ENCODE measurements around the gene S100A11.

S100A11 gene

DNA sequence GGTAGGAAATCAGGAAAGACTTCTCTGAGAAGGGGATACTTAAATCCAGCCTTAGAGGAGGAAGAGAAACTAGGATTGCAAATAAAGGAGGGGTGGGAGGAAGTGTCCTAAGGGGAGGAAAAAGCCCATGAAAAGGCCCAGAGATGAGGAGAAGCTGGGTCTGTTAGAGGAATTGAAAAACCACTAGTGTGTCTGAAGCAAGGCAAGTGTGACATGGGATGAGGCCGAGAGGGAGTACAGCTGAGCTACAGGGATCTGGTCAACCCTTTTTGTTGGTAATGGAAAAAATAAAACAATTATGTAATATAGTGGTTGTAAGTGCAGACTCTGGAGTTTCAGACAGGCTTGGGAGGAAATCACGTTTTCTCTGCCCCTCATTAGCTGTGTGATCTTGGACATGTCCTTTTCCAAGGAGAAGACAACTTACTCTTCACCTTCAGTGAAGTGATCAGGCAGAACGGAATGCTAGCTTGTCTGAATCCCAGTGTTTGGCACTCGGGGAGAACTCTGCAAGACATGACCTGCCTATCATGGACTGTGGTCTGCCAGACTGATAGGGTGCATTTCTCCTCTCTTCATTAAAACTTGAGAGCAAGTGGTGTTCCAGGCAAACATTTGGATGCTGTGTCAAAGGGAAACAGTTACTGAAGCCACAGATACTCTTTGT, 35.7 kb downstream of the S100A11 start:
- DNase-seq: no peak

DNA sequence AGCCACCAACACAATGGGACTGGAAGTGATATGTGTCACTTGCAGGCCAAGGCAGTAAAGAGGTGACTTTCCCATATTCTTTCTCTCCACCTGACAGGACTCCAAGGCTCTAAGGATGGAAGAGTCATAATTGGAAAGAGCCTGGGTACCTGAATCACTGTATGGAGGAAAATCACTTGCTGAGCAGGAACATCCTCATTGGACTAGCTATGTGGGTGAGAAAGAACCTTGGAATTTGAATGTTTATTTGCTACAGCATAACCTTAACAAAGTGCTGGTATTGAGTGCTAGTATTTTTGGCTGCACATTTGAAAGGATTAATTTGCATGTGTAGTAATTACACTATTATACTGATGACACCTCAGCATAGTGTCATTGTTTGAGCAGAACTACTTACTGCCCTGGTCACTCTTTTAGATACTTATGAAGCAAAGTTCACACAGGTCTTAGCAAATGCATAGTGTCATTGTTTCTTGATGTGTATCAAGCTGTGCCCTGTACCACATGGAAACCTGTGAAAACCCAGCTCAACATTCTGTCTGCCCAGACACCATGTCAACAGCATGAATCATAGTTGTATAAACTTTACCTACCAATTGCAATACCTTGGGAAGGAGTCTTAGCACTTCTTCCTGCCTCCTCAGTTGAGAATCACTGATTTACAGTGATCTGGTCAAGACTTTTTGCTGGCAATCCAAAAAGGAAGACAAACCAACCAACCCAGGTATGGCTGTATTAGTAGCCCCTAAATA, 38.0 kb downstream of the S100A11 start:
- no peak for DNase-seq

DNA sequence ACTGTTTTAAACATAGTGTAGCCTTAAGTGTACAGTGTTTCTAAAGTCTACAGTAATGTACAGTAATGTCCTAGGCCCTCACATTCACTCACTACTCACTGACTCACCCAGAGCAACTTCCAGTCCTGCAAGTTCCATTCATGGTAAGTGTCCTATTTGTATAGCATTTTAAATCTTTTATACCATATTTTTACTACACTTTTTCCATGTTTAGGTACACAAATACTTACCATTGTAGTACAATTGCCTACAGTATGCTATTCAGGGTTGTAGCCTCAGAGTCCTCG, 39.6 kb downstream of the S100A11 start:
- DNase-seq: no peak

DNA sequence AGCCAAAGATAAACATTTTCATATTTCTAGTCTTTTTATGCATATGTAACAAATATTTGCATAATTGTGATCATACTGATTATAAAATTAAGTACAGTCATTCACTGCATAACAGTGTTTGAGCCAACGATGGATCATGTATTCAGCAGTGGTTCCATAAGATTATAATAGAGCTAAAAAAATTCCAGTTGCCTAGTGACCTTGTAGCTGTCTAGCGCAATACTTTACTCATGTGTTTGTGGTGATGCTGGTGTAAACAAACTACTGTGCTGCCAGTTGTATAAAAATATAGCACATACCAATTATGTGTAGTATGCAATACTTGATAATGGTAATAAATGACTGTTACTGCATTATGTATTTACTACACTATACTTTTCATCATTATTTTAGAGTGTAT, 41.0 kb downstream of the S100A11 start:
- no peak for DNase-seq

DNA sequence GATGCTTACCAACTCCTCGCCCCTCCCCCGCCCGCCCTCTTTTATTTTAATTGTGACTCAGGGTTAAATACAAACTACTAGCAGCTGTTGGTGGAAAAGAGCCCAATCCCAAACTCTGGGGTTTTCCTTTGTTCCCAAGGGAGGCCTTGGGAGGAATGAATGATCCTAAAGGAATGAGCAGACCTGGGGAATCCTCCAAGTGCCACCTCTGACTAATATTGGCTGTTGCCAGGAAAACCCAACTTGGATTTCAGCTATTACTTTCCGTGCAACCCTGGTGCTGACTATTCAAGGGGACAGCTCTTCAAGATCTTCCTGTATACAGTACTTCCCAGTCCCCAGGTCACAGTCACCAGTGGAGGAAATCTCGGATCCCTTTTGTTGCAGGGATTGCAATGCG, 41.8 kb downstream of the S100A11 start:
- no peak for DNase-seq

DNA sequence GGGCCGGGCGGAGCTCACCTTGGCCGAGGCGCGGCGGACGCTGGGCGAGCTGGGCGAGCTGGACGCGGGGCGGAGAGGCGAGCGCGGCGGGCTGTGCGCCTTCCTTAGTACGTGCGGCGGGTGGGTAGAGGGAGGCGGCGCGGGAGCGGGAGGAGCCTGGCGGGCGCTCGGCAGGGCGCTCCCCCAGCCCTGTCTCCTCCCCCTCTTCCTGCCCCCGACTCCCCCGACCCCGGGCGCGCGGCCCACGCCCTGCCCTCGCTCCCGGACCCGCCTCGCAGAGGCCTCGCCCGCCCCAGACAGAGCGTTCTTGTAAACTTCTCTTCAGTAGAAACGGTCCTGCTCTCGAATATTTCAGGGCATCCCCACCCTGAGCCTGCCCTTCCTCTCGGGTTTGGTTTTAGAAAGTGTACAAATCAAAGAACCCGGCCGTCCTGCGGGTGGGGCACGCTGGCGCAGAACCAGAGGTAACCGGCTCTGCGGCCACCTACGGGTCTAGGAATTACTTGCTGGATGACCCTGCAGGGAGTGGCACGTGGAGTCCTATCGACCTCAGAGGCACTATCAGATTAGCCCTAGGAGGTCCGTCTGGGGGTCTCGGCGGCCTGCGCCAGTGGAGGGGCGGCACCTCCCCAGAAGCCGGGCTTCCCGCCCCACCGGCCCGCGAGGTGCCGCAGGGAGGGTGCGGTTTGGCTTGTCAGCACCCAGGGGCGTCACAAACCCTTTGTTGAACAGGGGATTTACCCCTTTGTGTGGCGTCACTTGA, 42.9 kb downstream of the S100A11 start, which contains the start of gene S100A10:
Gene S100A10, minus strand, starts transcription at position 126 of the 763 bp plus-strand sequence. CDS start 7,629 bp downstream, outside the sequence.
- no peak for DNase-seq

DNA sequence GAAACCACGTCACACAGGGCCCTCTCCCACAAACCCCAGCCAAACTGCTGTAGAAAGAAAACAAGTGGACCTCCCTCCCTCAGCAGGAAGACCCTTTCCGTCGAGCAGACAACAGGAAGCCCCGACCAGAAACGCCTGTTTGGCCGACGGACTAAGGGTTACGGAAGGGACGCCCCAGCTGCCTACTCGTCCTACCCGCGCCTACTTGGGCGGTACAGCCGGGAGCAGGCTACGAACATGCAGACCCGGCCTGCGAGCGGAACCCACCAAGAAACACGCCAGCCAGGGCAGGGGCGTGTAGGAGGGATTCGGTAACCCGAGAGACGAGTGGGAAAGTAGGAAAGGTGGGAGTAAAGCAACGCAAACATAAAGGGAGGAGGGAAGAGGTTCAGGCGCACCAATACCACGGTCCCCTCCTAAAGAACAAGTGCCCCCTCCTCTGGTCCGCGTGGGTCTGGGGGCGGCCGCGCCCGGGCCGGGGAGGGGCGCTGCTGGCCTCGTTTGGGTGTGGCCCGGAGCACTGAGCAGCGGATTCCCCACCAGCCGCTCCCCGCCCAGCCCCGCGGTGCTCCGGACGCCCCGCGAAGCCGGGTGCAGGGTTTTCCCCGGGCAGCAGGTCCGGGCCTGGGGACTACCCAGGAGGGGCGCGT, 43.6 kb downstream of the S100A11 start:
- DNase-seq: no peak

DNA sequence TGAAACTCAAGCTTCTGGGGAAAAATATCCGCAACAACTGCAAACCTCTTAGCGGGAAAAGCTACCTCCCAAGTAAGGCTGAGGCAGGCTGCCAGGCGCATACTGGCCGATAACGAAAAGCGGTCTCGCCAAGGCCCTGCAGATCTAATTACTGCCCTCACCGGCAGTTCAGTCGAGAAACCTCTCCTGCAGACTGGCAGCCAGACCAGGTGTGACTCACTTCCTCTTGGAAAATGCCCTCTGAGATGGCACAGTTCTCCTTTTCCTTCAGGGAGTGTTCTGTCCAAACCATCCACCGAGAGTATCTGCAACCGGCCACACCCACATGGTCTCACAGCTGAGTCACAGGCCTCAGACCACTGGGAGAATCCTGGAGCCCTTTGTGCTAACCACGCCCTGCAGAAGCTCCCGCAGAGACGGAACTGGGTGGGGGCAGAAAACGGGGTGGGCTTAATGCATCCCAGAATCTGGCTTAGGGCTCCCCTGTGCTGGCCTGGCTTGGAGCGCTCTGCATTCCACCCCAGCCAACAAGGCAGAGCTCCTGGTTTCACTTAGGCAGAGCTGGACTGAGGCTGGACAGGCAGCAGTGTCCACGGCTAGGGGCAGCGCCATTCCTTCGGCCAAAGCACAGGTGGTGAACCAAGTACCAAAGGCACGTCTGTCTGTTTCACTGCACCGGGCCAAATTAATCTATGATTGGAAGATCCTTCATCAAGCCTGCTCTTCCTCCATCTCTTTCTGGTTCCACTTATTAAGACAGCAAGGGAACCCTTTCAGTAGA, 44.3 kb downstream of the S100A11 start:
- no peak for DNase-seq

DNA sequence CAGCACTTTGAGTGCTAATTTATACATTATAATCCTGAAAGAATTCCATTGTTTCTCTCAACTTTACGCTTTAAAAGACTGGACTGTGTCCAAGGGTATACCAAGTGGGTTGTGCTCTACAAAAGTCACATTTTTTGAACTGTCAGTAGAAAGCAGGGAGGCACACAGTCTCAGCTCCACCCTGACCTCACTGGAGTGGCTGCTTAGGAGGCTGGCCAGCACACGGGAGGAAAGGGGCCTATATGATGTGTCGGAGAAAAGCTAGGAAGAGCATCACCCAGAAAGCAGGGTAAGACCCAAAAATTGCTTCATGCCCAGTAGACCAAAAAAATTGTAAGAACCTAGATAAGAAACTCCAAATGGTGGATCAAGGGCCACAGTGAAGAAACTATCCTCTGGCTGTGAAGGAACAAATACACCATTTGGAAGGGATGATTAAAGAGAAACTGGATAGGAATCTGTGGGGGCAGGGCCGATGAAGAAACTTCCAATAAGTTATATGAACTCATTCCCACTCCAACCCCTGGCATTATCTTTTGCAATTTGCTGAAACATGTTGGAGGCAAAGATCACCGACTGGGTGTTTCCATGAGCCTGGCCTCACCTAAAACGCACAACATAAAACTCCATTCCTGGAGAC, 45.0 kb downstream of the S100A11 start:
- no peak for DNase-seq

DNA sequence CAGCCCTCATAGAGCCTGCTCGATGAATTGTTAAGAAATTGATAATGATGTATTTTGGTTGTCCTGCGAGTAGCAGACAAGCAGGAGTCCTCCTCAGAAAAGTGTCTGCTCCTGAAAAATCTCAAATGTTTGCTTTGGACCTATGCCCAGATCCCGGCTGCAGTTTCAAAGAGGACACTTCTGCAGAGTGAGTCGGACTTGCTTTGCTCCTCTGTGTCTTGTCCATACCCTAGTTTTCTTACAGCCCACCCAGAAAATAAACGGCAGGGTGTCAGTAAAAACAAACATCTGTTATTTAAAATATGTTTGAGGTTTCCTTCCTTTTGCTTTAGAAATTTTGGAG, 46.0 kb downstream of the S100A11 start:
- DNase-seq: no peak

DNA sequence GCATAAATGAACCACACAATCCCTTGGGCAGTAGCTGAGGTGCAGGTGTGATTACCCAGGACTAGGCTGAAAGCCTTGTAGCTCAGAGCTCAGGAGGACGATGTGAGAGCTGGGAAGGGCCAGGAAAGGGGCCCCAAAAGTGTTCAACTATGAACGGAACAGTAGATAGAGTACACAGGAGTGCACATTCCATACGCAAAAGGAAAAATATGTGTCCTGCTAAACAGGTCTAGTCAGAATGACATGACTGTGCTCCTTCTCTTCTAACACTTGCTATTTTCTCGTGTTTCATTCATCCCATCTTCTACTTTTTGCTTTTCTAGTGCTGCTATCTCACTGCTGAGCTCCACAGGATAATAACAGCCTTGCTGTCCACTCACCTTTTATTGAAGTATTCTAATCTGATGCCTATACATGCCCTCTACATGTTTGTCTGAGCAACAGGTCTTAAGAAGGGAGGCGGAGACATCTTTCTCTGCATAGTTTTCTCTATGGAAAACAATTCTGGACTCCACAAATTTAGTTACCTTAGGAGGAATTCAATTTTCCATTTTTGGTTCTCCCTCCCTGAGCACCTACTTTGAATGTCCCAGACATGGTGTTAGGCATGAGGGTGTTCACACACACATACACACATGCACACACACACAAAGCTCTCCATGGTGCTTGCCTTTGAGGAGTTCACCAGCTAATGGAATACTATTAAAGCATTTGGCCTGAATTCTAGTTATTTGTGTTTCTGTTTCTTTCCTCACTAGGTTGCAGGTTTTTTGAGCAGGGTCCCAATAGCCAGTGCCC, 46.5 kb downstream of the S100A11 start:
- DNase-seq: no peak

DNA sequence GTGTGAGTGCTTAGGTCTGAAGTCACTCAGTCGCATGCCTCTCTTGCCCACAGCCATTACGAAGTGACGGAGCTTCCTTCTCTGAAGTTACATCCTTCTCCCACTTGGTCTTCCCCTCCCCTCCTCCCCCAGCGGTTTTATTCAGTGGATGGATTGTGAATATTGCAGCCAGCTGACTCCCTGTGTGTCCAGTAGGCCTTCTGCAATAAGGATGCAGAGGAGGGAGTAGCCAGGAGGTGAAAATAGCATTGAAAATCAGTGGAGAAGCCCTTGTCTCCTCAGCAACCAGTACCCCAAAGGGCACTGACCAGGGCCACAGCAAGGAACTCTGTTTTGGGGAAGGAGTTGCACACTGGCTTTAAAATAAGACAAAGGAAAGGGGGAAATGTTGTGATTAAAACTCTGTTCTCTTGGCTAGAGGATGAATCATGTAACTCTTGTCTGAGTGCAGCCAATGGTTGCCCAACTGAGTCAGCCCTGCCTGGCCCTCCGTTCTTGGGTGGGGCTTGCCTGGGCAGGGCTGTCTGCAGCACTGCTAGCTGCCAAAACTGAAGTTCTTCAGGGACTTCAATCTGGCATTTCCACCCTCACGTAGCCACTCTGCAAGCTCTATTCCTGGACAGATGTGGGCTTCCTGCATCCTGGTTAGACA, 47.5 kb downstream of the S100A11 start:
- no peak for DNase-seq

DNA sequence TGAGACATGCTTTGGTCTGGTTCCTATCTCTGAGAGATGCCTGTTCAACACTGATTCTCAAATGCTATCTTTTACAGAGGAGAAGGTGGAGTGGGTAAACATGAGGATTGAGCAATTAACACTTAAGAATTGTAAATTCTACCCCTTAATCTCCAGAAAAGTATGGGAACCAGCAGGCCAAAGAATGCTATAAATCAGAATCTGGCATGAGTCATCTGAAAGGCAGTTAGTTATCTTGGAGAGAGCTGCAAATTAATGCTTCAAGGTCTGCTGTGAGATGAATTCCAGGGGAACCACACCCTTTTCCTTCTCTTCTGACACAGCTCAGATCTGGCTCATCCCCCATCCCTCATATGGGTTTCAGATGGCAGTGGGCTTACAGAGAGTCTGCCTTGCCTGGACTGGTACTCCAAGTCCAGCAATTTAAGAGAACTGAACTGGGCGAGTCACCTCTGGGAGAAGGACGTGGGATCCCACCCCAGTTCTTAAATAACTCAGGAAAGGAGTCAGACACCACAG, 48.3 kb downstream of the S100A11 start:
- no peak for DNase-seq

DNA sequence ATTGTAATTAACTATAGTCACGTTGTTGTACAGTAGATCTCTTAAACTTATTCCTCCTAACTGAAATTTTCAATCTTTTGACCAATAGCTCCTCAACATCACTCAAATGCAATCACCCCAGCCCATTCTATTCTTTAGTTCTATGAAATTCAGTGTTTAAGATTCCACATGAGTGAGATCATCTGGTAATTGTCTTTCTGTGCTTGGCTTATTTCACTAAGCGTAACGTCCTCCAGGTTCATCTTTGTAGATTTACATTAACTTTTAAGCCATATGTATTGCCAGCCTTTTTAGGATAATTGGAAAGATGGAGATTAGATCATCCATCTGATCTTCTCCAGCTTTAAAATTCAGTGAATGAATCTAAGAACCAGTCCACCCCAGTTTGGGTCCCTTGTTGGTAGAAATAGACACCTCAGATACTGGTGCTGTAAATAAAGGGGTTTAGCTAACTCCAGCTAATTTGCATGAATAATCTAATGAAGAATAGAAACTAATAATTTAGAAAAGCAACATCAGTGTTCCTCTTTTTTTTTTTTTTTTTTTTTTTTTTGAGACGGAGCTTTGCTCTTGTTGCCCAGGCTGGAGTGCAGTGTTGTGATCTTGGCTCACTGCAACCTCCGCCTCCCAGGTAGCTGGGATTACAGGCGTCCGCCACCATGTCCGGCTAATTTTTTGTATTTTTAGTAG, 50.2 kb downstream of the S100A11 start:
- DNase-seq: no peak

DNA sequence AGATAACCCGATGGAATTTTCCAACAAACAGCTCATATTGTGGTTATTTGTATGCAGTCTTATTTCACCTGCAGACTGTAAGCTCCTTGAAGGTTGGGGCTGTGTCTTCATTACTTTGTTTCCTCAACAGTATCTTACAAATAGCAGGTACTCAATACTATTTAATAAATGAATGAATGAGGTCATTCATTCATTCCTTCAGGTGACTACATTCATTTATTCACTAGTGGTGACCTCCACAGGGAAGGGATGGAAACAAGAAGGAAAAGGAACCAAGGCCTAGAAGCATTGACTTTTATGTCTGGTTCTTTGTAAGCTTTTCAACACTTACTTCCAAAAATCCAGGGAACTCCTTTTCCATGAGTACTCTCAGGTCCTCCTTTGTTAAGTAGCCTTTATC, 51.0 kb downstream of the S100A11 start:
- no peak for DNase-seq

DNA sequence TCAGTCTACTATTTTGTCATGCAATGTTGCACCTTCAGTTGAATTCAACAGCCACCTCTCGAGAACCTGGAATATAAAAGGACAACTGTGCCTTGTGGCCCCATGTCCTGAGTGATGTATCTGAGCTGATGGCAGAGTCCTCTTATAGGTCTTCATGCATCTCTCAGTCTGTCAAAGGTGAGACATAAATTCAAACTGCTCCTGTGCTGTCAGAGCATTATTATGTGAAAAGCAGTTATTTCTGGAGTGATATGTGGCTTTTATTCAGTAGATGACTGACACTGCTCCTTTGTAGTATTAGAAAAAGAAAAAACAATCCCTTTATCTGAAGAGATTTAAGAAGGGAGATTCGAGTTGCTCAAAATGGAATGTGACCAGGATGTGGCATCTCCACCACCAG, 51.5 kb downstream of the S100A11 start:
- DNase-seq: no peak

DNA sequence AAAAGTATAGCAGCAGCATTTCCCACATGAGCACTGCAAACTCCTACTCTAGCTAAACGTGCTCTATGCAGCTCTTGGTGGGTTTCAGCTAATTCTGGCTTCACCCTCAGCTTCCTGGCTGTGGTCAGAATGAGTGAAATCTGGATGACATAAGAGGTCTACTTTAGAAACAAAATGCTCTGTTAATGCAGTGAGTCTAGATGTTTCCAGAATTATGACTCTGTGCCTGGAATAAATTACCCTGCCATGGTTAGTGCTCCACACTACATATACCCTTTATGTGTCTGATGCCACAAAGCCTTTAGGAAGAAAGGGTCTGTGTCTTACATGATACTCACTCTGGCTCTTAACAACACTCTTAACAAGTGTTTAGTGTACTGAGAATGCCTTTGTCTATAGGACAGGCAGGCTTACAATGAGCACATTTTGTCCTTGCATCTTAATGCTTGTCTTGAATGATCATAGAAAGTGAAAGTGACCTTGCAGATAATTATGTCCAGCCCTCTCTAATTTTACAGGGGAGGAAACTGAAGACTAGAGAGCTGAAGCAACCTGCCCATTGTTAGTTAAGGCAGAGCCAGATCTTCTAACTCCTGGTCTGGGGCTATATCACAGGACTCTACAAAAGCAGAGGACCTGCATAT, 52.4 kb downstream of the S100A11 start:
- no peak for DNase-seq

Data from NCI-H524 treated with DMSO at 0.1 percent for 48 hours (cell line).